HG02885 (cell line): ENCODE measurements around the gene KRTDAP.

Source experiments
- ATAC-seq: cut with Tn5 transposase; IDR thresholded peaks from one replicate; pipeline ENCODE4 v1.9.1; 2021; ENCODE audit warnings: mild to moderate bottlenecking; ENCODE audit not compliant: unreplicated experiment, poor library complexity

The KRTDAP gene

GRCh38 chr19:35458192-35458591 lies 32.1 kb downstream of the KRTDAP start:
- ATAC-seq: no peak

DNA sequence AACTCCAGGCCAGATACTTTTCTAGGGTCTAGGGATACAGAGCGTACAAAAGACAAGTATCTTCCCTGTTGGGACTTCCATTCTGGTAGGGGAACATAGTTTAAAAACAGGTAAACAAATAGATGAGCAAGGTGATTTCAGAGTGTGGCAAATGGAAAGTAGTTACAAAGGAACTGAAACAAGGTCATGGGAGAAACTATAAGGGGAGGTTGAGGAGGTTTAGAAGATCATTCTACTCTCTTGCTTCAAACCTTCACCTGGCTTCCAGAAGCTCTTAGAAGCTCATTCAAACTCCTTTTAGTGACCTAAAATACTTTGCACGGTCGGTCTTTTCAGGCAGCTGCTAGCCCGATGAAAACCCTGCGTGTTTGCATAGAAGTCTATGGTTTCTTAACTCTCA lies 33.1 kb downstream of the KRTDAP start:
- no peak for ATAC-seq

GRCh38 chr19:35455616-35456201 lies 34.6 kb downstream of the KRTDAP start:
- no peak for ATAC-seq

DNA sequence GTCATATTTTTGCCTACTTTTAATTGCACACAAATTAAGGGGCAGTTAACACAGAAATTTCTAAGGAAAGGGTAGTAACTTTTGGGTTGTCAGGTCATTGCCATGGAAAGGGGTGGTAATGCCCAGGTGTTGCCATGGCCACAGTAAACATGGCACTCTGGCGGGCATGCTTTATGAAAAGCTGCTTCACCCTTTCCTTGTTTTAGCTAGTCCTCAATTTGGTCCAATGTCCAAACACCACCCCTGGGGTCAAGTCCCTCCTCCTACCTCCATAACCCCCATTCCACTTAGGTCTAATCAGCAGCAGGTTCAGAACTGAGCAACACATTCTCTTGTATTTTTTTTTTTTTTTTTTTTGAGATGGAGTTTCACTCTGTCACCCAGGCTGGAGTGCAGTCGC lies 35.6 kb downstream of the KRTDAP start:
- ATAC-seq: no peak

DNA sequence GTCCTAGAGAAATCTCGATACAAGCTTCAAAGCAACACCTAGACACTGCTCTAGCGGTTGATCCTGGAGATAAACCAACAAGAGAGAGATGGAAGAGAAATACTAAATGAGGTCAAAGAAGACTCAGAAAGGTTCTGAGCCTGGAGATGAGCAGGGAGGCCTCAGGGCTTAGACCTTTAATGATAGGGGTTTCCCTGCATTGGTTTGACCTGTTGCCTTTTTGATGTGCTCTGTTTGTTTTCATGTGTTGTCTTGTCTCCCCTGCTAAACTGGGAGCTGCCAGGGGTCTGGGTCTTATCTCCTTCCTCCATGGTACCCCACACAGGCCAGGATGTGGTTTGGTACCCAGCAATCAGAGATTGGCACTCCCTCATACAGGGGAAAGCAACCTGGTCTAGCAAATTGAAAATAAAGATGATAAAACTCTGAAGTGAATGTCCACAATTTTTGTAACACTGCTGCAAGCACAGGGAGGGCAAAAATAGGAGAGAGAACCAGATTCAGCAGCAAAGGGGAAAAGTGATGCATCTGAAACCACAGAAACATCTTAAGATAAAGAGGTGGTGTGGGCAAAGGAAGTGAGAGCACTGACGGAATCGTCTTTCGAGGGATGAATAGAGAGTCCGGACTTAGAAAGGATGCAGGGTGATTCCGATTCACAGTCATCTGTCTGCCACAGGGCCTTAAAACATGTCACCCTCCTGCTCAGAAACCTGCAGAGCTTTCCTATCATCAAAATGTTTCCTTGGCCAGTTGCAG lies 38.7 kb downstream of the KRTDAP start:
- ATAC-seq: no peak

DNA sequence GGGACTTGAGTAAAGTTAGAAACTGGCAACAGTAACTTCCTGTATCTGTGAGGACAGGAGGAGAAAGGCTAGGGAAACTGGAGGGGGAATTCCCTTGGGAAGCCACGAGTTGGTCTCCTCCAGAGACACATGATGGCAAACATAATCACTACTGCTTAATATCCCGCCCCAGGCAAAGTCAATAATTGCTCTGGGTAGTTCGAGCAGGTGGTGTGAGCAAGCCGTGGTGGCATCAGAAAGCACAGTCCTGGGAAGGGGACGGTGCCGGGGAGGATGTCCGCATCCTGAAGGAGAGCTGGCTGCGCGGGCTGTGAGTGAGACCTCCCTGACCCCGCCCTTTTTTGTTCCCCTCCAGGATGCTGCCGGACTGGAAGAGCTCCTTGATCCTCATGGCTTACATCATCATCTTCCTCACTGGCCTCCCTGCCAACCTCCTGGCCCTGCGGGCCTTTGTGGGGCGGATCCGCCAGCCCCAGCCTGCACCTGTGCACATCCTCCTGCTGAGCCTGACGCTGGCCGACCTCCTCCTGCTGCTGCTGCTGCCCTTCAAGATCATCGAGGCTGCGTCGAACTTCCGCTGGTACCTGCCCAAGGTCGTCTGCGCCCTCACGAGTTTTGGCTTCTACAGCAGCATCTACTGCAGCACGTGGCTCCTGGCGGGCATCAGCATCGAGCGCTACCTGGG lies 40.8 kb downstream of the KRTDAP start:
- ATAC-seq: no peak

DNA sequence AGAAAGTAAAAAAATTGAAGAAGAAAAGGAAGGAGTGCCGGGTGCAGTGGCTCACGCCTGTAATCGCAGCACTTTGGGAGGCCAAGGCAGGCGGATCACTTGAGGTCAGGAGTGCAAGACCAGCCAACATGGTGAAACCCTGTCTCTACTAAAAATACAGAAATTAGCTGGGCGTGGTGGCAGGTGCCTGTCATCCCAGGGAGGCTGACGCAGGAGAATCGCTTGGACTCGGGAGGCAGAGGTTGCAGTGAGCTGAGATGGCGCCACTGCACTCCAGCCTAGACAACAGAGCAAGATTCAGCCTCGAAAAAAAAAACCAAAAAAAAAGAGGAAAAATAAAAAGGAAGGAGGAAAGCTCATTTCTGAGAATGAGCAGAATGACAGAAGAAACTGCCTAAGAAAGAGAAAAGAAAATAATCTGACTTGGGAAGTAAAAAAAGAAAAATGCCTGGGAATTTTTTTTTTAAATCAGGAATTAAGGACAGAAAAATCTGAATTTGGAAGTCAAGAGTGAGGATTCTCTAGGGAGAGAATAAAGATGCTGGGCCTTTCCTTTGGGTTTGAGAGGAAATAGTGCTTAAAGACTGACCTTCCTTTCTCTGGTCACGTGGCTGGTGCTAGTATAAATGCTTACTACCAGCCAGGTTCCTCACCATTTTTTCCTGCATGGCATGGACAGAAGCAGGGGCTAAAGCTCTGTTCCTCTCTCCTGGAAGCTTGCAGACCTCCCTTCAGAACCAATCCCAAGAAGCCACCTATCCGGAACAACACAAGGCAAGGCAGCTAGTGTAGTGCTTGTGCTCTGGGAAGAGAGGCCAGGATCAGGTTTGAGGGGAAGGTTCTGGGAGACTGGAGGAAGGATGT lies 42.4 kb downstream of the KRTDAP start, which contains the start of gene FFAR2:
FFAR2 (plus strand) TSS at position 652 of the 864 bp plus-strand sequence. CDS start 1,458 bp downstream, outside the sequence.
- ATAC-seq: no peak

DNA sequence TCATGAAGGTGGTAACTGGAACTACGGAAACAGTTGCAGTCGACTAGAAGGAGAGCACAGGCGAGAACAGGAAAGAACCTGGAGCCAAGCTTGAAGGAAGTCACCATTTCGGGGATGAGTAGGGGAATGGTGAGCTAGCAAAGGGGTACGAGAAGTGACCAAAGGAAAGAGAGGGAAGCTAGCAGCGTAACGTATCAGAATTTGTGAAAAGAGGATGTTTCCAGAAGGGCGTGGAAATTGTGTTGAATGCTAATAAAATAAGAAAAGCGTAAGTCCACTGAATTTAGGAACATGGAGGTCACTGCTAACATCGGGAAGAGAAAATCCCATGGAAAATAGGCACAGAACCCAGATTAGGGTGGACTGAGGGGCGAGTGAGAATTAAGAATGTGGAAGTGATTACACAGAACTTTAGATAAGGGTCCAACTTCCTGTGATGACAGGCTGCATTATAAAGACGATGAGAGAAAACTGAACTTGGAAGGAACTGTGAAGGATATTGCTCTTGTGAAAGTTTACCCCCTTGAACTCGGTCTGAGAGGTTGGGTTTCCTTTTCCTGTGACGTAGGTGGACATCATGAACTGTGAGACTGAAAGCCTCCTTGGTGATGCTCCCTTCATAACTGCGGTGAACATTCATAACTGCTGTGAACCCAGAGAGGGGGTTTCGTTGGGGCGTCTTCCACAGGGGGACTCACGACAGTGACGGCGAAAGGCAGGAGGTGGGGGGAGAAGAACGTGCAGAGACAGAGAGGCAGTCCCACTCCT lies 44.3 kb downstream of the KRTDAP start:
- no peak for ATAC-seq

DNA sequence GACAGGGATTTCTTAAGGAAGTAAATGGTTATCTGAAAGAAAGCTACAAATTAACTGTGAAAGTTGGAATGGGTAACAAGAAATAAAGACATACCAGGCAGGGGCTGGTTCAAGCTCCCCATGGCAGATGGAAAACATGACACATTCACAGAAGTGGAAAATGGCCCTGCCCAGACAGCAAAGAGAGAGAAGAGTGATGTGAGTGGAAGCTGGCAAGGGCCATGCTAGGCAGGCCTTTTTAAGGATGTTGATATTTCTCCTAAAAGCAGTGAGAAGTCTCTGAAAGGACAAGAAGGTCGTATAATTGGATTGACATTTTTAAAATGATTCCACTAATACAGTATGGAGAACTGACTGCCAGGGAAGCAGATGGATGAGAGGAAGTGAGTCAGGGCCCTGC lies 45.5 kb downstream of the KRTDAP start:
- no peak for ATAC-seq

DNA sequence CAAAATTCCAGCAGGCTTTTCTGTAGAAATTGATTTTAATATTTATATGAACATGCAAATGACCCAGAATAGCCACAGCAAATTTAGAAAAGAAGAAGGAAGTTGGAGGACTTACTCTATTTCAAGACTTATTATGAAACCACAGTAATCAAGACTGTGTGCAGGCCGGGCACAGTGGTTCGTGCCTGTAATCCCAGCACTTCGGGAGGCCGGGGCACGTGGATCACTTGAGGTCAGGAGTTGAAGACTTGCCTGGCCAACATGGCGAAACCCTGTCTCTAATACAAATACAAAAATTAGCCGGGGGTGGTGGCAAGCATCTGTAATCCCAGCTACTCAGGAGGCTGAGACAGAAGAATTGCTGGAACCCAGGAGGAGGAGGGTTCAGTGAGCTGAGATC lies 48.2 kb downstream of the KRTDAP start:
- no peak for ATAC-seq

DNA sequence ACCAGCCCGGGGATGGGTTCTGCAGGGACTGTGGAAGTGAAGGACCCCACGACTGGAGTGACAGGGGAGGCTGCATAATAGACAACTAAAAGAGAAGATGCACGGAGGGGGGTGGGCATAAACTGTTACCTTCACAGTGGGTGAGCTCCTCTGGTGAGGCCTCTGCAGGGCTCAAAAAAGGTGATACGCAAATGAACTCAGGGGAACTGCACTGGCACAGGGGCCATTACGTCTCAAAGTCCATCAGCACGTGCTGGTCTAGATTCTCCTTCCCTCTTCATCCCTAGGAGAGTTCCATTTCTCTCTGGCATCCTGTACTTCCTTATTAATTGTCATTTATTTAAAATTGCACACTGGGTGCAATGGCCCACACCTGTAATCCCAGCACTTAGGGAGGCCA lies 50.3 kb downstream of the KRTDAP start:
- no peak for ATAC-seq

DNA sequence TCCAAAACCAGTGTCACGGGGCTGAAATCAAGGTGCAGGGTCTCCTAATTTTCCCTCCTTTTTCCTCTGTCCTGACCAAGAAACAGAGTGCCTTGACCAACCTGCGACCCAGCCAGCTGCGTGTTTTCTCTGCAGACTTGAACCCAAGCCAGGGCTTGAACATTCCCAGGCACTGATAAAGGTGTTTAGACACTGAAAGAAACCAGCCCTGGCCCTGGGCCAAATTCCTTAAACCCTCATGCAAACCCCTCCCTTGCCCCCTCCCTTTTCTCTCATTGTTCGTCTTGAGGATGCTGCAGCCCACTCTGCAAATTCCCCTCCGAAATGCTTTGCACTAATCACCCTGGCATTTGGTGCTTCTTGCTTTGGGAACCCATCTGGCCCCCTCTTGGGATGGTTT lies 51.7 kb downstream of the KRTDAP start:
- ATAC-seq: no peak

GRCh38 chr19:35438096-35438495 lies 52.2 kb downstream of the KRTDAP start:
- no peak for ATAC-seq

DNA sequence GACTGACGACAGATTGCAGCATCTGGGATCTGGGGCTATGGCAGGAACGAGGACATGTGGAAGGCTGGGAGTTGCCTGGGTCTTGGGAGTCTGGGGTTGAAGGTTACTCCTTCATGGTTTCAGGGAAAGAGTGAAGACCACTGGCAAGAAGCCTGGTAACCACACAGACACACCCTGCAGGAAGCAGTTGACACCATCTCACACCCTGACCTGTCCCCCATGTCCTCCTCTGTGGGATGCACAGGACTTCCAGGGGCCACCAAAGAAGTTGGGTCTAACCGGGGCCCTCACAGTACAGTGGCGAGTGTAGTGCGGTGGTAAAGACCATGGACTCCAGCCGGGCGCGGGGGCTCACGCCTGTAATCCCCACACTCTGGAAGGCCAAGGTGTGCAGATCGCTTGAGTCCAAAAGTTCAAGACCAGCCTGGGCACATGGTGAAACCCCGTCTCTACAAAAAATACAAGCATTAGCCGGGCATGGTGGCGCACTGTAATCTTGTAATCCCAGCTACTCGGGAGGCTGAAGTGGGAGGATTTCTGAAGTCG lies 52.8 kb downstream of the KRTDAP start:
- no peak for ATAC-seq
